Measurements from ENCODE around the gene DTYMK.

DNA sequence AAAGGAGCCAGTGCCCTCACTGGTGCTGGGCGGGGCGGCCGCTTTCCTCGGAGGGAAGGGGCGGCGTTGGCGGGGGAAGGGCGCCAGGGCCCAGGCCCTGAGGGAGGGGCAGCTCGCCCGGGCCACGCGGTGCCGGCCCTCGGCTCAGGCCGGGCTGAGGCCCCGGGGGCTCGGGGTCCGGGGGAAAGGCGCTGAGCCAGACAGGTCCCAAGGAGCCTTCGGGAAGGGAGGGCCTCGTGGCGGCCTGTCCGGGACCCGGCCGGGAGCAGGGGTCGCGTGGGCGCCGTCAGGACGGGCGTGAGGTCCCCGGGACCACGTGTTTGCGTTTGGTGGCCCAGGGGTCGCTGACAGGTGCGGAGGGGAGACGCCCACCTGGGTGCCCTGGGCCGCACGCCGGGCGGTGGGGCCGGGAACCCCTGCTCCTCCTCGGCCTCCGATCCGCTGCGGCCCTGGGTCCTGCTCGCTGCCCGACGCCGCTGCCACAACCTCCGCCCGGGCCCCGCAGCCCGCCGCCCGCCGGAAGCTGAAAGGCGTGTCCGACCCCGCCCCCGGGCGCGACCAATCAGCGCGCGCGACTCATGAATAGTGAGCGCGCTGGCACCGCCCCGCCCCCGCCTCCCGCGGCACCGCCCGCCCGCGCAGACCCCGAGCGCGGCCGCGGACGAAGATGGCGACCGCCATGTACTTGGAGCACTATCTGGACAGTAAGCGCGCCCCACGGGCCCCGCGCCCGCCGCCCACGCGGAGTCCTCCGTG lies 15.0 kb upstream of the DTYMK start, which contains the start of gene ING5:
- TF ChIP-seq EZH2 (IDR thresholded peaks at IDR 0.05; ENCODE audit: insufficient read depth, low read length), result no peak
- TF ChIP-seq, protein P1, sequence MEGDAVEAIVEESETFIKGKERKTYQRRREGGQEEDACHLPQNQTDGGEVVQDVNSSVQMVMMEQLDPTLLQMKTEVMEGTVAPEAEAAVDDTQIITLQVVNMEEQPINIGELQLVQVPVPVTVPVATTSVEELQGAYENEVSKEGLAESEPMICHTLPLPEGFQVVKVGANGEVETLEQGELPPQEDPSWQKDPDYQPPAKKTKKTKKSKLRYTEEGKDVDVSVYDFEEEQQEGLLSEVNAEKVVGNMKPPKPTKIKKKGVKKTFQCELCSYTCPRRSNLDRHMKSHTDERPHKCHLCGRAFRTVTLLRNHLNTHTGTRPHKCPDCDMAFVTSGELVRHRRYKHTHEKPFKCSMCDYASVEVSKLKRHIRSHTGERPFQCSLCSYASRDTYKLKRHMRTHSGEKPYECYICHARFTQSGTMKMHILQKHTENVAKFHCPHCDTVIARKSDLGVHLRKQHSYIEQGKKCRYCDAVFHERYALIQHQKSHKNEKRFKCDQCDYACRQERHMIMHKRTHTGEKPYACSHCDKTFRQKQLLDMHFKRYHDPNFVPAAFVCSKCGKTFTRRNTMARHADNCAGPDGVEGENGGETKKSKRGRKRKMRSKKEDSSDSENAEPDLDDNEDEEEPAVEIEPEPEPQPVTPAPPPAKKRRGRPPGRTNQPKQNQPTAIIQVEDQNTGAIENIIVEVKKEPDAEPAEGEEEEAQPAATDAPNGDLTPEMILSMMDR (IDR thresholded peaks at IDR 0.05; ENCODE audit: insufficient read depth, low read depth, low read length), result no peak
